Memory B cell (primary cell): Measurements from ENCODE around the gene LMNTD1.
"Not testable (repeated sequence)": the region's sequence is repeated elsewhere in the genome, so short reads cannot be mapped to it uniquely, and the experiment has no call there.

Experiments used
- ATAC-seq: fragments of 150-1000 bp; cut with Tn5 transposase; 2 replicates; pipeline ENCODE4 v1.10.0; 2021; ENCODE audit warnings: low read depth, mild to moderate bottlenecking, moderate library complexity
- DNase-seq, 2 donors: peaks; one replicate each; pipeline ENCODE4 v3.0.0; 2022; ENCODE audit warnings: low spot score in 2 of 2
- H3K27ac Mint-ChIP-seq: one replicate; pipeline ENCODE4 v1.8.0; 2022; ENCODE audit warnings: mild to moderate bottlenecking, moderate library complexity, mixed read lengths
- H3K27me3 Mint-ChIP-seq: one replicate; pipeline ENCODE4 v1.8.0; 2022; ENCODE audit warnings: mixed read lengths
- H3K36me3 Mint-ChIP-seq: one replicate; pipeline ENCODE4 v1.8.0; 2022; ENCODE audit warnings: mild to moderate bottlenecking, mixed read lengths
- H3K4me1 Mint-ChIP-seq: one replicate; pipeline ENCODE4 v1.8.0; 2022; ENCODE audit warnings: mixed read lengths
- H3K4me3 Mint-ChIP-seq: one replicate; pipeline ENCODE4 v1.8.0; 2022; ENCODE audit warnings: mild to moderate bottlenecking, moderate library complexity, mixed read lengths
- H3K9me3 Mint-ChIP-seq: one replicate; pipeline ENCODE4 v1.8.0; 2022; ENCODE audit warnings: mixed read lengths

Gene LMNTD1, protein sequence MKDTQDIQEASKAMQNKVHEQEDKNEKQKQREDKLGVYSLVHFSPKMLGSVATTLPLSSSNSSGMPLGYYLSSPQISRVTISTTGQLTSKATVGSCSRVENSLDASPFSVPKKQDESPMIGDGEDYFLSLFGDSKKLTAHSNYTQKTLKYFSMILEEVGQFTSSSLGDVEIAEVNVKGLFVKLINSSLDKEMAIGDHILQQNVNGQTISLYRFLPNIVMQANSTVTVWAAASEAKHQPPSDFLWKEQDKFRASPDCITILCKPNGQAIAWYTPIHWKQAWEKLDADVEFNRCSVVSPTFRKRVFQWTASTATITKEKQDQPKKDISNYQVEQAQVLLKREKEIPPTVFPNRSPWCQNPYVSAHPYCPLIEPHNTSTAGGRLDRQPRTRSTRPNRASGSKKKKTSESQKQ

GRCh38 chr12:25553098-25553497 lies at the start of gene LMNTD1:
Gene LMNTD1, minus strand, starts transcription at chr12:25553283. Its CDS starts 324 bp downstream, at chr12:25552959.
- Mint-ChIP-seq H3K36me3 (no peaks in the 10 kb centered on the region), H3K4me1 (no peaks in the 10 kb centered on the region), H3K27me3 (peaks cover 6% of the 10 kb centered on the region), H3K4me3 (no peak within 1 kb of the TSS), H3K27ac (no peak within 1 kb of the TSS), H3K9me3 (no peaks in the 10 kb centered on the region)
- DNase-seq (no peak), ATAC-seq (no peak)

DNA sequence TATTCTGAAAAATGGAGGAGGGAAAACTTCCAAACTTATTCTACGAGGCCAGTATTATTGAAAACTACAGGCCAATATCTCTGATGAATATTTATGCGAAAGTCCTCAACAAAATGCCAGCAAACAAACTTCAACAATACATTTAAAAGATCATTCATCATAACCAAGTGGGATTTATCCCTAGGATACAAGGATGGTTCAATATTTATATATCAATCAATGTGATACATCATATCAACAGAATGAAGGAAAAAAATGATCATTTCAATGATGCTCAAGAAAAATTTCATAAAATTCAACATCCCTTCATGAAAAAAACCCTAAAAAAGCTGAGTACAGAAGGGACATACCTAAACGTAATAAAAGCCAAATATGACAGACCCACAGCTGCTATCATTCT lies 45.9 kb upstream of the LMNTD1 start:
- H3K36me3 Mint-ChIP-seq: no peaks in the 10 kb centered on the region
- H3K27me3 Mint-ChIP-seq: peaks cover 3% of the 10 kb centered on the region
- H3K9me3 Mint-ChIP-seq: peaks cover 6% of the 10 kb centered on the region
- DNase-seq (no peak), ATAC-seq (no peak)
- H3K27ac Mint-ChIP-seq: no peak overlapping the region
- no peak overlapping the region for H3K4me3 Mint-ChIP-seq
- H3K4me1 Mint-ChIP-seq: peaks cover 3% of the 10 kb centered on the region

- not testable (repeated sequence) for H3K4me3 Mint-ChIP-seq, H3K9me3 Mint-ChIP-seq, H3K4me1 Mint-ChIP-seq, H3K27ac Mint-ChIP-seq, DNase-seq, ATAC-seq, H3K27me3 Mint-ChIP-seq, H3K36me3 Mint-ChIP-seq
Observed at GRCh38 chr12:25595496-25595895, 42.4 kb upstream of the LMNTD1 start.

DNA sequence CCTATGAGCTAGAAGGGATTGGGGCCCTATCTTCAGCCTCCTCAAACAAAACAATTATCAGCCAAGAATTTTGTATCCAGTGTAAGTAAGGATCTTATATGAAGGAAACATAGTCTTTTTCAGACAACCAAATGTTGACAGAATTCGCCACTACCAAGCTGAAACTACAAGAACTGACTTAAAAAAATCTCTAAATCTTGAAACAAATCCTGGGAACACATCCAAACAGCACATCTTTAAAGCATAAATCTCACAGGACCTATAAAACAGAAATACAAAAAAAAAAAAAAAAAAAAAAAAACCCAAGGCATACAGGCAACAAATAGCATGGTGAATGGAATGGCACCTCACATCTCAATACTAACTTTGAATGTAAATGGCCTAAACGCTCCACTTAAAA lies 41.3 kb upstream of the LMNTD1 start:
- peaks cover 3% of the 10 kb centered on the region for H3K4me1 Mint-ChIP-seq
- H3K27ac Mint-ChIP-seq: no peak overlapping the region
- DNase-seq: no peak

DNA sequence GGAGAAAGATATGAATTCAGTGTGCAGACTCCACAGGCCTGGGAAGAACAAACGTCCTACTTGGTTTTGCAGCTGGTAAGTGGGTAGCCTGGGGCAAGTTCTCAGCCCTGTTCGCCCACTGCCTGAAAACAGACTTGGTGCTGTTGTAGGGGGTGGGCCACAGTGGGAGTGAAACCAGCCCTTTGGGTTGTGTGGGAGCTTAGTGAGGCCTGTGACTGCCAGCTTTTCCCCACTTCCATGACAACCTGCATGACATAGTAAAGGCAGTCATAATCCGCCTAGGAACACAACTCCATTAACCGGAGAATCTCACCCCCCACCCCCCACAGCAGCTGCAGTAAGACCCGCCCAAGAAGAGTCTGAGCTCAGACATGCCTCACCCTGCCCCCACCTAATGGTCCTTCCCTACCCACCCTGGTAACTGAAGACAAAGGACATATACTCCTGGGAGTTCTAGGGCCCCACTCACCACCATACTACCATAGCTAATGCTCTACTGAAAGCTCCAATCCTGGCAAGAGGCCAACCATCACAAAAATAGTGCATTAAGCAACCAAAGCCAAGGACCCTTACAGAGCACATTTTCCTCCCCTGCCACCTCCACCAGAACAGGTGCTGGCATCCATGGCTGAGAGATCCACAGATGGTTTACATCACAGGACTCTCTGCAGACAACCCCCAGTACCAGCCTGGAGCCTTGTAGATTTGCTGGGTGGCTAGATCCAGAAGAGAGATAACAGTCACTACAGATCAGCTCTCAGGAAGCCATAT lies 39.8 kb upstream of the LMNTD1 start:
- DNase-seq (no peak), ATAC-seq (no peak)
- Mint-ChIP-seq H3K4me3 (no peak overlapping the region), H3K36me3 (no peaks in the 10 kb centered on the region), H3K27me3 (peaks cover 4% of the 10 kb centered on the region), H3K4me1 (peaks cover 3% of the 10 kb centered on the region), H3K27ac (no peak overlapping the region), H3K9me3 (peaks cover 3% of the 10 kb centered on the region)

More for the DNA sequence above, 41.3 kb upstream of the LMNTD1 start:
- Mint-ChIP-seq H3K4me3 (no peak overlapping the region), H3K9me3 (peaks cover 3% of the 10 kb centered on the region), H3K27me3 (peaks cover 5% of the 10 kb centered on the region), H3K36me3 (no peaks in the 10 kb centered on the region)
- no peak for ATAC-seq

DNA sequence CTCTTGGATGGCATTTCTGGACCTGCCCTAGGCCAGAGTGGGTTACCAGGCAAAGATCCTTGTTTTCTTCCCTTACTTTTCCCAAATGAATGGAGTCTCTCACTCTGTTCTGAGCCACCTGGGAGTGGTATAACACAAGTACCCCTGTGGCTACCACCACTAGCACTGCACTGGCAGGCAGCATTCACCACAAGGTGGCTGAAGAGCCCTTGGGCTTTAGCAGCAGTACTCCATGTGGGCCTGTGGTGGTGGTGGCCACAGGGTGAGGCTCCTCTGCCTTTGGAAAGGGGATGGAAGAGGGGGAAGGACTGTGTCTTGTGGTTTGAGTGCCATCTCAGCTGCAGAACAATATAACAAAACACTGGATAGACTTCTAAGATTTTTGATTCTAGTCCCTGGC lies 38.1 kb upstream of the LMNTD1 start:
- Mint-ChIP-seq H3K4me1 (peaks cover 3% of the 10 kb centered on the region), H3K27me3 (peaks cover 6% of the 10 kb centered on the region), H3K36me3 (no peaks in the 10 kb centered on the region), H3K27ac (no peak overlapping the region), H3K4me3 (no peak overlapping the region), H3K9me3 (peaks cover 2% of the 10 kb centered on the region)
- DNase-seq: no peak
- ATAC-seq: no peak

DNA sequence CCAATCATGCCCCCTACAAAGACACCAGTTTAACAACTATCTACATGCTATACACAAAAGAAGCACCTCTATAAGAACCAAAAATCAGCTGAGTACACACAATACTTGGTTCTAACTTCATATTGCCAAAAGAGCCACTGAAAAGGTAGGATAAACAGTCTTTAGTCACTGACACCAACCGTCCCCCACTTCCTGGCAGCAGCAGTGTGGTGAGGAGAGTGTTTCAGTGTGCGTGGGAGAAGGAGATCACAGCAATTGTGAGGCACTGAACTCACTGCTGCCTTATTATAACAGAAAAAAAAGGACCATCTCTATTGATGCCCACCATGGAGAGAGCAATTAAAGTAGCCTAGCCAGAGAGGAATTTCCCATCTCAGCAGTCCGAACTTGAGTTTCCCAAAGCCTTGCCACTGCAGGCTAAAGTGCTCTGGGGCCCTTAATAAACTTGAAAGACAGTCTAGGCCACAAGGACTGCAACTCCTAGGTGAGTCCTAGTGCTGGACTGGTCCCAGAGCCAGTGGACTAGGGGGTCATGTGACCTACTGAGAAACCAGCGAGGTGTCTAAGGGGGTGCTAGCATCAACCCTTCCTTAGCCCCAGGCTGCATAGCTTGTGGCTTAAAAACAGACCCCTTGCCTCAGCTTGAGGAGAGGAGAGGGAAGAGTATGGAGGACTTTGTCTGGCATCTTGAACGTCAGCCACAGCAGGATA lies 37.1 kb upstream of the LMNTD1 start:
- DNase-seq (no peak), ATAC-seq (no peak)
- H3K4me3 Mint-ChIP-seq: no peak overlapping the region

DNA sequence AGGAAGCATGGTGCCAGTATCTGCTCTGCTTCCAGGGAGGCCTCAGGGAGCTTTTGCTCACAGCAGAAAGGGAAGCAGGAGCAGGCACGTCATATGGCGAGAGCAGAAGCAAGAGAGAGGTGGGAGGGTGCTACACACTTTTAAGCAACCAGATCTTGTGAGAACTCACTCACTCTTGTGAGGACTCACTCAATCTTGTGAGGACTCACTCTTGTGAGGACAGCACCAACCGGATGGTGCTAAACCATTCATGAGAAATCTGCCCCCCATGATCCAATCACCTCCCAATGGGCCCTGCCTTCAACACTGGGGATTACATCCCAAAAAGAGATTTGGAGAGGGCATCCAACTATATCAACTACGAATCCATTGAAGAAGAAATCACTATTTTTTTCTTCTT lies 34.3 kb upstream of the LMNTD1 start:
- H3K4me1 Mint-ChIP-seq: no peaks in the 10 kb centered on the region
- peaks cover 11% of the 10 kb centered on the region for H3K27me3 Mint-ChIP-seq
- H3K27ac Mint-ChIP-seq: no peak overlapping the region
- DNase-seq (no peak), ATAC-seq (no peak)
- H3K9me3 Mint-ChIP-seq: no peaks in the 10 kb centered on the region
- H3K36me3 Mint-ChIP-seq: no peaks in the 10 kb centered on the region
- no peak overlapping the region for H3K4me3 Mint-ChIP-seq

More for the DNA sequence above, 37.1 kb upstream of the LMNTD1 start:
- H3K4me1 Mint-ChIP-seq: no peaks in the 10 kb centered on the region
- H3K27me3 Mint-ChIP-seq: peaks cover 7% of the 10 kb centered on the region
- H3K9me3 Mint-ChIP-seq: no peaks in the 10 kb centered on the region
- no peaks in the 10 kb centered on the region for H3K36me3 Mint-ChIP-seq
- no peak overlapping the region for H3K27ac Mint-ChIP-seq

- peaks cover 9% of the 10 kb centered on the region for H3K27me3 Mint-ChIP-seq
- H3K9me3 Mint-ChIP-seq: no peaks in the 10 kb centered on the region
- DNase-seq (no peak), ATAC-seq (no peak)
- H3K27ac Mint-ChIP-seq: no peak overlapping the region
- H3K36me3 Mint-ChIP-seq: no peaks in the 10 kb centered on the region
- no peaks in the 10 kb centered on the region for H3K4me1 Mint-ChIP-seq
- no peak overlapping the region for H3K4me3 Mint-ChIP-seq
Observed at GRCh38 chr12:25585662-25586061, 32.6 kb upstream of the LMNTD1 start.

DNA sequence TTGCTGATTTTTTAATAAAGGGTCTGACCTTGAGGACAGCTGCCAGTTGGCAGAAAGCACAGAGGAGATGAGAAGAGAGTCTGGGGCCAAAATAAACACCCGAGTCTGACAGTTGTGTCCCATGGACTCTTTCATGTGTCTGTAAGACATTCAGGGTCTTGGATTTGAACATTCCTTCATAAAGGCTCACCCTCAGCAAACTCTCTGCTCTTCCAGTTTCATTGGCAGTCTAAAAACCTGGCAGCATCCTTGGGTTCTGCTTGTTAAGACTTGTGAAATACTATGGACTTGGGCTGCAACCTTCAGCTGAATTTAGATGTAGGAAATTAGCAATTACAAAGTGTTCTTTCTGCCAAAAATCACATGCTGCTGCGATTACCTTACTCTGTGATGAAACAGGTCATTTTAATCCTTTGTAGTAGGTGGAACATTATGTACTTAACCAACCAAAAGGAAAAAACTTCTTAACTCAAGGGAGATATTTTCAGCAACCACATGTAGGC lies 32.0 kb upstream of the LMNTD1 start:
- Mint-ChIP-seq H3K9me3 (no peaks in the 10 kb centered on the region), H3K4me3 (no peak overlapping the region), H3K4me1 (no peaks in the 10 kb centered on the region), H3K27me3 (peaks cover 10% of the 10 kb centered on the region), H3K36me3 (no peaks in the 10 kb centered on the region), H3K27ac (no peak overlapping the region)
- DNase-seq (no peak), ATAC-seq (no peak)

GRCh38 chr12:25584596-25584995 lies 31.5 kb upstream of the LMNTD1 start:
- Mint-ChIP-seq H3K4me3 (no peak overlapping the region), H3K4me1 (no peaks in the 10 kb centered on the region), H3K9me3 (no peaks in the 10 kb centered on the region), H3K27me3 (peaks cover 13% of the 10 kb centered on the region), H3K36me3 (no peaks in the 10 kb centered on the region), H3K27ac (no peak overlapping the region)
- no peak for DNase-seq
- ATAC-seq: no peak

GRCh38 chr12:25583545-25583944 lies 30.5 kb upstream of the LMNTD1 start:
- Mint-ChIP-seq H3K4me3 (no peak overlapping the region), H3K27me3 (peaks cover 14% of the 10 kb centered on the region), H3K27ac (no peak overlapping the region), H3K36me3 (no peaks in the 10 kb centered on the region), H3K9me3 (no peaks in the 10 kb centered on the region), H3K4me1 (no peaks in the 10 kb centered on the region)
- DNase-seq (no peak), ATAC-seq (no peak)

GRCh38 chr12:25581067-25581466 lies 28.0 kb upstream of the LMNTD1 start:
- no peak for DNase-seq
- Mint-ChIP-seq H3K4me3 (no peak overlapping the region), H3K27me3 (peaks cover 15% of the 10 kb centered on the region), H3K4me1 (no peaks in the 10 kb centered on the region), H3K9me3 (no peaks in the 10 kb centered on the region), H3K27ac (no peak overlapping the region), H3K36me3 (no peaks in the 10 kb centered on the region)
- no peak for ATAC-seq
